M059J (cell line): Measurements from ENCODE around the gene ZNF26. TPM values are rescaled to one million over a fixed set of nuclear protein-coding genes. Genes with fewer than 3 reads are reported as not detected.

Source experiments
- DNase-seq: peaks from one replicate; pipeline ENCODE4 v3.0.0-alpha.2; 2012; ENCODE audit warnings: low read depth
- total RNA-seq: library from RNA; depleted of rRNA; stranded (reverse); fragments of >200 nt; shearing (Covaris generic); gene quantifications from 2 replicates; pipeline ENCODE4 v1.2.3, GENCODE V29; 2014; rRNA removed

The ZNF26 gene
- total RNA-seq, 1 experiment from 2014 or later: 10.7 TPM

DNA sequence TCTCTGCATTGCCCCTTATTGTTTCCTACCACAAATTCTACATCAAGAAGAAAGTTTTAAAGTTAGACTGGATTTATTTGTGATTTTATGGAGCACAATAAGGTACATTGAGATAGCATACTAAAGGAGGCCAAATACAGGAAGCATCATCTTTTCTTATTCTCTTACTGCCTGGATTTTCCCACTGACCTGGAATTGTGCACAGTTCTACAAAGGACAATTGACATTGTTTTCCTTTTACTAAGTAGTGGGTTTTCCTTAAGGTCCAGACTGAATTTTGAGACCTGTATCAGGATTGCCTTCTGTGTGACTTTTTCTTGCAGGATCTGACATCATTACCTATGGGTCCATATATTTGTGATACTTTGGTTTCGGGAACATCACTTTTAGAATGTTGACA is 75.8 kb downstream of the ZNF26 start:
- no peak for DNase-seq

- DNase-seq: no peak
These were observed 77.4 kb downstream of the ZNF26 start for GRCh38 chr12:133063556-133063955.

- DNase-seq: no peak
These were observed 87.7 kb downstream of the ZNF26 start for GRCh38 chr12:133073836-133074235.

Other genes starting within 250 kb of the ZNF26 start
- gene ANKLE2, start 224.5 kb upstream of the ZNF26 start, total RNA-seq: 47.4 and 57.4 TPM in 2 replicates
- gene GOLGA3, start 157.5 kb upstream of the ZNF26 start, total RNA-seq: 46.1 and 98.9 TPM in 2 replicates
- gene CHFR, start 98.8 kb upstream of the ZNF26 start, total RNA-seq: 14.7 and 33.1 TPM in 2 replicates
- 2.0 and 6.4 TPM in 2 replicates for gene ZNF605, start 30.1 kb upstream of the ZNF26 start, total RNA-seq
- gene ZNF84, start 51.1 kb downstream of the ZNF26 start, total RNA-seq: 9.8 and 12.1 TPM in 2 replicates
- gene ZNF140, start 94.6 kb downstream of the ZNF26 start, total RNA-seq: 10.7 and 15.7 TPM in 2 replicates
- gene ZNF891, start 143.9 kb downstream of the ZNF26 start, total RNA-seq: 0.32 and 0.44 TPM in 2 replicates
- 3.7 and 8.7 TPM in 2 replicates for gene ZNF10, start 144.3 kb downstream of the ZNF26 start, total RNA-seq
- 14.4 and 16.2 TPM in 2 replicates for gene ZNF268, start 195.1 kb downstream of the ZNF26 start, total RNA-seq
- gene ANHX, start 249.5 kb downstream of the ZNF26 start, total RNA-seq: not detected in 2 replicates